Peyer's patch (tissue), 4 donors: ENCODE data around the gene TPM2.
A peak's percentile ranks its signal among the peaks of the same experiment; 100 is the strongest.

Experiments used
- CTCF ChIP-seq, 6 experiments: fragments of 450-650 bp in 4 of 6; fragments of 200-600 bp in 2 of 6; sonication (generic) in 1 of 6; IDR thresholded peaks; one replicate each; pipeline ENCODE4 v1.5.1; 2017 to 2019; ENCODE audit warnings: antibody characterized with exemption in 6 of 6, mild to moderate bottlenecking in 3 of 6, moderate library complexity in 1 of 6
- POLR2A ChIP-seq, 2 donors: fragments of 450-650 bp; IDR thresholded peaks; one replicate each; pipeline ENCODE4 v1.5.1; 2017; ENCODE audit warnings: antibody characterized with exemption in 2 of 2, mild to moderate bottlenecking in 2 of 2, moderate library complexity in 2 of 2

GRCh38 chr9:35732185-35732799 lies 42.6 kb upstream of the TPM2 start, which contains the start of the genes CREB3 and TLN1:
- TF ChIP-seq POLR2A (IDR thresholded peaks at IDR 0.05) (peak; percentile 80 to 89), CTCF (IDR thresholded peaks at IDR 0.05) (peak in 1 of 6 experiments; percentile 15)
